DLD1 (cell line): ENCODE results near the gene BTLA.

Source experiments
- in situ Hi-C: cut with HindIII; loops from 2 replicates; pipeline ENCODE4 v1.10.0; 2017; ENCODE audit warnings: low sequenced_read_pairs

BTLA gene, protein sequence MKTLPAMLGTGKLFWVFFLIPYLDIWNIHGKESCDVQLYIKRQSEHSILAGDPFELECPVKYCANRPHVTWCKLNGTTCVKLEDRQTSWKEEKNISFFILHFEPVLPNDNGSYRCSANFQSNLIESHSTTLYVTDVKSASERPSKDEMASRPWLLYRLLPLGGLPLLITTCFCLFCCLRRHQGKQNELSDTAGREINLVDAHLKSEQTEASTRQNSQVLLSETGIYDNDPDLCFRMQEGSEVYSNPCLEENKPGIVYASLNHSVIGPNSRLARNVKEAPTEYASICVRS

DNA sequence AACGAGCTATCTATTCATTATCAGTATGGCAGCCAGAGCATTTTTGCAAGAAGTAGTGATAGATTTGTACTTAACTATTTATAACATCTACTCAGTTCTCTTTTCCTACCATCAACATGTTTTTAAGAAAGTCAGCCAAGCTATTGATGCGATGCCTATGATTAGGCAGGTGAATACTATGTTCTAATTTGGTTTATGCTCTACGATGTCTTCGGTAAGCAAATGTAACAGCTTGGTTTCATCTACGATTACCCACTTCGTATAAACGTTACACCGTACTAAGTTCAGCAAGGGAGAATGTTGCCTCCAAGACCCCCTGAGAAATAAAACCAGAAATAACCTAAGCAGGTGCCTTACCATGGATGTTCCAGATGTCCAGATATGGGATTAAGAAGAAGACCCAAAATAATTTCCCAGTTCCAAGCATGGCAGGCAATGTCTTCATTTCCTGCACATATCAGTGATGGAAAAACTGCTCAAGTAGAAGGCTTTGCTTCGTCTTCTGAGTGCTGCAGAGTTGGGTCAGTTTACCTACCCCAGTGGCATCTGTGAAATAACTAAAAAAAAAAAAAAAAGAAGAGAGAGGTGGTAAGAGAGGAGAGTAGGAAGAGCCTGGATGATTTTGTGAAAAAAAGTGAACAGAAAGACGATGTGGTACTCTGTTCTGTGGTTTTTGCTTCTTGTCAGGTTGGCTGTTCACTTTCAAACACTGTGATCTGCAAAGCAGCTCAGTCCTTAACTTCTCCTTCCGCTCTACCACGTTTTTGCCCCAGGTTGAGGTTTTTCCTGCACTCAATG, at the start of gene BTLA:
BTLA (minus strand) TSS at position 559 of the 798 bp plus-strand sequence; CDS start at position 445, 114 bp downstream.
- in situ Hi-C loops: no loop called here

DNA sequence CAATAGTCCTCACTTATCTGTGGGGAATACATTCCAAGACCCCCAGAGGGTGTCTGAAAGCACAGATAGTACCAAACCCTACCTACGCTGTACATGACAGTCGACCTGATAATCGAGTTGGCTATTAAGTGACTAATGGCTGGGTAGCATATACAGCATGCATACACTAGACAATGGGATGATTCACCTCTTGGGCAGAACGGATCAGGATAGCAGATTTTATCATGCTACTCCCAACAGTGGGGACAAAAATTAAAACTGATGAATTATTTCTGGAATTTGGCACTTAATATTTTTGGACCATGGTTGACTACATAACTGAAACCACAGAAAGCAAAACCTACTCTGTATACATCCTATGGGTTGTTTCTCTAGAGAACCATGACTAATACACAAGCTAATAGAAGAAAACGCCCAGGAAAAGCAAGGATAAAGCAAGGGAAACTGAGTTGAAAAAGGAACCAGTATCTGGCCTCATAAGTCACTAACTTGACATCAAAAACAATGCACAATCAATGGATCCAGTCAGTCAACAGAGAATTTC, 47.0 kb upstream of the BTLA start:
- in situ Hi-C loops: no loop called here

DNA sequence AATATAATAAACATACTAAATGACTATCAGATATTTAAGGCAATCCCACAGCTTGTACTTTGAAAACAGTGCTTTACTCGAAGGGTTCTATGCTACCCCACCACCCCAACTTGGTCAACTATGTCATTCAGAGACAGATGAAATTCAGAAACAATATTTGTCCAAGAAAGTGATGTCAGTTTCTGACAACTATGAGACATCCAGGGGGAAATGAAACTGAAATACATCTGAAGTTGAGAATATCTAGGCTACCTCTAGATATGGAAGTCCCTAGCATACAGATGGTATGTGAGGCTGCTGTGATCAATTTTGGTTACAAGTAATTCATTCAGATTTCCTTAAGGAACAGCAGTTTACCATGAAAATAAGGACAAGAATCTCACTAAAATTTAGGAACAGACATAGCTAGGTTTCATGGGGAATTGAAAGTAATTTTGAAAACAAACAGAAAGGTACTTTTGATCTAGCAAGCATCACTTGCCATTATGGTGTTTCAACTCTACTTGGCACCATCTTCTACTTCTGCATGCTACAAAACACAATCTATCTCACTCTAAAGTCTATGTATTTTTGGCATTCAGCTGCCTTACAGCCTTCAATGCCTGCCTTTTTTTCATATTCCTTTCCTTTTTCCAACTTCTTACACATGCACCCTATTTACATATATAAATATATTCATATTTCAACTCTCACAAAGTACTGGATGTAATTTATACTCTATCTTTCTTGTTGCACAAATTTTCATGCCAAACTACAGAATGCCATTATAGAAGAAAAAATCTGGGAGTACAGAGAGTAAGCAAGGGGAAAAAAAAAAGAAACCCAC, 40.8 kb upstream of the BTLA start:
- in situ Hi-C loops: no loop called here

DNA sequence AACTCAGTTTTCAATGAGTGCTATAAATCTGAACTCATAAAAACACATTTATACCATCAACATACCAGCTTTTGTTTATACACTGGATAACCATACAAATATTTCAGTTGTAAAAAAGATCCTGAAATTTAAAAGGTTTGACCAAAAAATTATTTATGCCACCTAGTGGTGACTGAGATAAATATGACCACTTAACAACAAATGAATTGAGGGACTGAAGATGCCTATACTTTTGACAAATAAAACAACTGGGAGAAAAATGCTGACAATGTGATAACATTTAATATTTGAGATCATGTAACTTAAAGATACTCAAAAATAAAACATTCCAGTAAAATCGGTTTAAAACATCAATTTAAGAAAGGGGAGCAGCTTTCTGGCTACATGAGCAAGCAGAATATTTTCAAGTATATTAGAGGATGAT, 32.1 kb upstream of the BTLA start:
- in situ Hi-C loops: no loop called here

DNA sequence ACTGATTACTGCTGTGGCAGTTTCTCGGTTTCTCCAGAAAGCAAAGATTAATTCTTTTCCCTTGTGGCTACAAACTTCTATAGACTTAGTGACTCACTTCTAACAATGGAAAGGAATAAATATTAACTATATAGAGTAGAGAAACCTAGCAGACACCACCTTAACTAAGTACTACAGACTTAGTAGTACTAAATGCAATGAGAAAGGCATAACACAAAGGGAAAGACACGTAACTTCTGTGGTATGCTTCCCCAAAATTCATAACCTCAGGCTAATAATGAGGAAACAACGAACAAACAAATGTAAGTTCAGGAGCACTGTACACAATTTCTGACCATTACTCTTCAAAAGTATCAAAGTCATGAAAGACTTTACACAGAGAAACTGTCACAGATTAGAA, 31.3 kb upstream of the BTLA start:
- in situ Hi-C loops: no loop called here

DNA sequence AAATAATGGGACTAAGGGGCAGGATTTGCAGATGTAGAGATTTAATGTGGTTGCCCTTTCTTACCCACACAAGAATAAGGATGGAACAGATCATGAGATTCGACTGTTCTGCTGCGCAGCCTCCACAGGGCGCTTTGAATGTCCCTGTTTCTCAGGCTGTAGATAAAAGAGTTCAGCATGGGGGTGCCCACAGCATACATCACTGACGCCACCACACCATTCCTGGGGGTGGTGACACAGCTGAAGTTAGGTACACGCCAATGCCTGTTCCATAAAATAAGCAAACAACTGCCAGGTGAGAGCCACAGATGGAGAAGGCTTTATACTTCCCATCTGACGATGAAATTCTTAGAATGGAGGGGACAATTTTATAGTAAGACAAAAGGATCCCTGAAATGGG, 24.9 kb upstream of the BTLA start:
- in situ Hi-C loops: loop anchor here (25.0 kb wide), 2 partner anchors 212 to 387 kb away; partner anchors contain the start of gene GCSAM

DNA sequence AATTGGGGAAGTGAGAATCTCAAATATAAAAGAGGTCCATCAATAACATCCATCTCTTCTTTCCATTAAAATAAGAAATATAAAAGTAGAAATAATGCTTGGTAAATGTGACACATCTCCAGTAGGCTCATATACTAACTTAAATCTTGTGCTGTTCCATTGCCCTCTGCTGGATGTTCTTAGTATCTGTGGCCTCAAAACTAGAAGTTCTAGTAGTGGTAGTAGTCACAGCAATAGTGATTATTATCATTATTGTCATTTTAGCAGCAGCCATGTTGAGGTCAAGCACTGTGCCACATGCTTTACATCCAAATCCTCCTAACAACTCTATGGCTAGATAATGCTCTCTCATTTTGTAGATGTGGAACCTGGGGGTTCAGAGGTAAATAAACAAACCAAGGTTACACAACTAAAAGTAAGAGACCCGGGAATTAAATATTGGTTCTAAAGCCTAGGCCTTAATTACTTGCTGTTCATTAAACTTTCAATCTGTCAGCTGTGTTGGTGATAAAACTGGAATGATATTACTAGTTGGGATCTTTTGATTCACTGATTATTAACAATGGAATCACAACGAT, 20.2 kb upstream of the BTLA start:
- in situ Hi-C loops: loop anchor here (25.0 kb wide), 2 partner anchors 207 to 382 kb away; partner anchors contain the start of gene GCSAM

DNA sequence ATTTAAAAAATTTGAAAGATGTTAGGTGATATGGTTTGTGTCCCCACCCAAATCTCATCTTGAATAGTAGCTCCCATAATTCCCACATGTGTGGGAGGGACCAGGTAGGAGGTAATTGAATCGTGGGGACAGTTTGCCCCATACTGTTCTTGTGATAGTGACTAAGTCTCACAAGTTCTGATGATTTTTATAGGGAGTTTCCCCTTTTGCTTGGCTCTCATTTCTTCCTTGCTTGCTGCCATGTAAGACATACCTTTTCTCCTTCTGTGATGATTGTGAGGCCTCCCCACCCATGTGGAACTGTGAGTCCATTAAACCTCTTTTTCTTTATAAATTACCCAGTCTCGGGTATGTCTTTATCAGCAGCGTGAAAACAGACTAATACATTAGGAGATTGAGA, 19.7 kb upstream of the BTLA start:
- in situ Hi-C loops: loop anchor here (25.0 kb wide), 2 partner anchors 207 to 382 kb away; partner anchors contain the start of gene GCSAM

DNA sequence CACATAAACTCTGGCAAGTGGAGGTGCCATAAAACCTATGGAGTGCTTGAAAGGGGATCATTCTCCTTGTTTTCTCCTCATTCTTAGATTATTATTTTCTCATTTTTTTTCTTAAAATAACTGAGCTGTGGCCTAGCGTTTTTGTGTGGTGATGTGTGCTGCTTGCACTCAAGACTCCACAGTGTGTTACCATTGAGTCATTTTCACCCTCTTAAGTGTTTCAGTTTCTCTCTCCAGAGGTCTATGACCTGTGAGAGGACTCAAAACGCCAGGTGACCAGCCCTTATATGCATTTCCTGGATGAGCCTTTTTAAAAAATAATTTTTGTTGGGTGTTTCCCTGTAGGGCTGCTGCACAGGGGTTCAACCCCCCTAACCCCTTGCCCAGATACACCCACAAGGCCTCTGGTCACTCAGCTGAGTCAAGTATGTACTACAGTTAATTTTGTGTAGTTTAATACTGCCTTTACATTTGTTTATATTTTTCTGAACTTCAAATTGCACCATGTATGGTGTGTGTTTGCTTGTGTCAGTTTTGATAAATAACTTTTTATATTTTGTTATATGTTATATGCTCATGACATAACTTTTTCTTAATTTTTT, 15.4 kb upstream of the BTLA start:
- in situ Hi-C loops: loop anchor here (25.0 kb wide), 2 partner anchors 202 to 377 kb away; partner anchors contain the start of gene GCSAM

DNA sequence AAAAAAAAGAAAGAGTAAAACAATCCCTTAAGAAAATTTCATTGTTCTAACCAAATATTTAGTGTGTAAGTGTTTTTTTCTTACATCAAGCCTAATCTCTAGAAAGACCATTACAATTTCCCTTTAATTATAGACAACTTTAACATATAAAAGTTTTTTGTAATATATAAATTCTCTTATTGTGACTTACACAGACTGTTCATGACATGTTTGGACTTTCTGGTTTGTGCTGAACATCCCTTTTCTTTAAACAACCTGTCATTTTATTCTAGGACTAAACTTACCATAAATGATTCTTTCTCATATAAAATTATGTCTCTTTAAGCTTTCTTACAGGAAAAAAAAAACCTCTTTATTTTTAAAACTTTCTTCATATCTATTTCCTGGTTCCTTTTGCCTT, 13.0 kb upstream of the BTLA start:
- in situ Hi-C loops: loop anchor here (25.0 kb wide), 2 partner anchors 200 to 375 kb away; partner anchors contain the start of gene GCSAM

DNA sequence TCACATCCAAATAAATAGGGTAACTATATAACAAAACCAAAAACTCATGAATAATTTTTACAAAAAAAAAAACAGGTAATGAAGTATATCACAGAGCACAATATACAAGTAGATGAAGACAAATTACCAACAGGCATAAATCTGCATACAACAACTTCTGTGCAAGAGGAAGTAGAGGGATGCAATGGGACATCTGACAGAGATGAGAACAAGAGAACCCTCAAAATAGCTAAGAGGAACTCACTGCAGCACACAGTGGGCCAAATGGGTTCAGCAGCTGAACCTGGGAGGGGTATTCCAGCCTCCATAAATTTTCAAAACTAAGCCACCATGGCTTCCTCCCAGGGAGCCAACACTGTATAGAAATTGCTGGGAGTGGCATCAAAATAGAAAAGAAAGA, 9.6 kb upstream of the BTLA start:
- in situ Hi-C loops: loop anchor here (25.0 kb wide), 2 partner anchors 197 to 372 kb away; partner anchors contain the start of gene GCSAM

DNA sequence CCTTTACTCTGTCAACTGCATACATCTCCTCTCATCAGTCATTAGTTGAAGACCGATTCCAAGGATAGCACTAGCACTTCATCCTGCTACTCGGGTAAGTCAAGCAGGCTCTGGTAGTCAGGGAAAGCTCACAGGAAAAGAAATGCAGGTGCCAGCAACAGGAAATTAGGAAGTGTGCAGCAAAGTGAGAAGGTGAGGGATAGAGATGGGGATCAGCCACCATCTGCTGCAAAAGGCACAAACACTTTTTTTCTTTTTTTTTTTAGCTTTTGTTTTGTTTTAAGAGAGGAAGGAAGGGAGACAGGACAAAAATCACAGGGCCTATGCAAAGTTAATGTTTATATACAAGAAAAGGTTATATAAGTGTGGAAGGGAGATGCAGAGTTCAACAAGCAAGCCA, 9.0 kb upstream of the BTLA start:
- in situ Hi-C loops: loop anchor here (25.0 kb wide), 2 partner anchors 196 to 371 kb away; partner anchors contain the start of gene GCSAM

DNA sequence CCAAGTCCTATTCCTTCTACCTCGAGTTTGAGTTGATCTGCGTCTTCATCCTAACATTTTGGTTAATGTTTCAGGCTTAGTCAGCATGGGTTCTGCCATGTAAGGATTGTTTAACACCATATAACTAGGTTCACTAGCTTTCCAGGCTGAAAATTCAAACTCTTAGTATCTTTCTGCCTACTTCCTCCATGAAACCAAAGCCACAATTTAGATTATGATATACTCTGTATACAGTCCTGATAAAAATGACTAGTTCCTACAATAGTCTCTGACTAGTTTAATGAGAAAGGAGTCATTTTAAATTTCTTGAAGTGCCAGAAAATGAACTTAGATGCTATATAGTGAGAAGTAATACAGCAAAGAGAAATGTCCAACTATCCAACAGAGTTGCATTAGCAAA, 6.6 kb upstream of the BTLA start:
- in situ Hi-C loops: loop anchor here (25.0 kb wide), 2 partner anchors 194 to 369 kb away; partner anchors contain the start of gene GCSAM

DNA sequence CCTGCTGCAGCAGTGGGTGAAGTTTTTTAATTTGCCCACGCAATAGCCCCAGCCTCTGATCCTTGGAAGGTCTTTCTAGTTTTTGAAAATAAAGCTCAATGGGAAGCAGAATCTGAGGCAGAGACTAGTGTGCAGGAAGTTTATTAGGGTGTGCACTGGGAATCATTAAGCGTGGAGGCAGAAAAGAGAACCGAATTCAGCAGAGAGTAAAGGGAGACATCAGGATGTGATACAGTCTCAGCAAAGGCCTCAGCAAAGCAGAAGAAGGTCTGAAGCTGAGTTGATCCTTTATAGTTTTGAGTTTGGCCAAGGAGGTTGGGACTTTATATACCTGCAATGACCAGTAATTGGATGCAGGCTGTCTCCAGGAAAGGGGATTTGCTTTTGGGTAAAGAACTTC, 4.9 kb upstream of the BTLA start:
- in situ Hi-C loops: loop anchor here (25.0 kb wide), 2 partner anchors 192 to 367 kb away; partner anchors contain the start of gene GCSAM

DNA sequence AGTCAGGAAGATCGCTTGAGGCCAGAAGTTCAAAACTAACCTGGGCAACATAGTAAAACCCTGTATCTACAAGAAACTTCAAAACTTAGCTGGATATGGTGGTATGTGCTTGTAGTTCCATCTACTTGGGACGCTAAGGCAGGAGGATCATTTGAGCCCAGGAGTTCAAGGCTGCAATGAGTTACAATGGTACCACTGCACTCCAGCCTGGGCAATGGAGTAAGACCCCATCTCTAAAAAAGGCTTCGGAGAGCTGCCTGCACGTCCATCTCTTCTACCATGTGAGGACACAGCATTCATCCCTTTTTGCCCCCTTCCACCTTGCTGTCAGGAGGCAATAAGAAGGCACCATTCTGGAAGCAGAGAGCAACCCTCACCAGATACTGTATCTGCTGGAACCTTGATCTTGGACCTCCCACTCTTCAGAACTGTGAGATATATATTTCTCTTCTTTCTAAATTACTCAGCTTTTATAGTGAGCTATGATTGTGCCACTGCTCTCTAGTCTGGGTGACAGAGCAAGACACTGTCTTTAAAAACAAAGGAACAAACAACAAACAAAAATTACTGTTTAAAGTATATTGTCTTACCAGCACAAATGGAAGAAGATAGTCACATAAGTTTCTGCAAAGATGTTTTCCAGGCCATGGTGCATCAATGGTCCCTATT, 4.2 kb upstream of the BTLA start:
- in situ Hi-C loops: loop anchor here (25.0 kb wide), 2 partner anchors 191 to 366 kb away; partner anchors contain the start of gene GCSAM

DNA sequence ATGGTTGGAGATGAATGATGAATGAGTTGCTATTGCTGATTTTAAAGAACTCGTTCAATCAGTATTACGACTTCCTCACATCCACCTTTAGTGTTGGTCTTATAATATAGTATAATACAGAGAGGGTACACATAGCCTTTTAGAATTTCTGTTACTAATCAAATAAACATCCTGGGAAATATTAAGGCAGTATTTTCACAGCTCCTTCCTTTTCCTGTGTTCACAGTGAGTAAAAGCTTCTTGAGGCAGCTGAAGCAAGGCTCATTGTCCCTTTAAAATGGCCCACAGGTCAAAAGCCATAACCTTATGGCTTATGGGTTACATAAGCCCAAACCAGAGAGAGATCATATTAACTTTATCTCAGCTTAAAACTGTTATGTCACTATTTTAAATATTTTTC, 1.3 kb upstream of the BTLA start:
- in situ Hi-C loops: loop anchor here (25.0 kb wide), 2 partner anchors 188 to 363 kb away; partner anchors contain the start of gene GCSAM

DNA sequence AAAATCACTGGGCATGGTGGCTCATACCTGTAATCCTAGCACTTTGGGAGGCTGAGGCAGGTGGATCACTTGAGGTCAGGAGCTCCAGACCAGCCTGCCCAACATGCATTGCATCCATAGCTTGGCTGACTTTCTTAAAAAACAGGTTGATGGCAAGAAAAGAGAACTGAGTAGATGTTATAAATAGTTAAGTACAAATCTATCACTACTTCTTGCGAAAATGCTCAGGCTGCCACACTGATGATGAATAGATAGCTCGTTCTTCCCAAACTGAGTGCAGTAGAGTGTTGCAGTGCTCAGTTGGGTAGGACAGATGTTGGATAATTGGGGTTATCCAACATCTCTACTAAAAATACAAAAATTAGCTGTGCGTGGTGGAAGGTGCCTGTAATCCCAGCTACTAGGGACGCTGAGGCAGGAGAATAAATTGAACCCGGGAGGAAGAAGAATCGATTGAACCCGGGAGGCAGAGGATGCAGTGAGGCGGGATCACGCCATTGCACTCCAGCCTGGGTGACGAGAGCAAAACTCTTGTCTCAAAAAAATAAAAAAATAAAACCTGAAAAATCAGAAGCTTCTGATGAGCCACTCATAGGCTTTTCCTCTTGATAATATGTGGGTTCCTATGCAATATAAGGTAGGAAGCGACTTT, 1.2 kb downstream of the BTLA start:
- in situ Hi-C loops: no loop called here

DNA sequence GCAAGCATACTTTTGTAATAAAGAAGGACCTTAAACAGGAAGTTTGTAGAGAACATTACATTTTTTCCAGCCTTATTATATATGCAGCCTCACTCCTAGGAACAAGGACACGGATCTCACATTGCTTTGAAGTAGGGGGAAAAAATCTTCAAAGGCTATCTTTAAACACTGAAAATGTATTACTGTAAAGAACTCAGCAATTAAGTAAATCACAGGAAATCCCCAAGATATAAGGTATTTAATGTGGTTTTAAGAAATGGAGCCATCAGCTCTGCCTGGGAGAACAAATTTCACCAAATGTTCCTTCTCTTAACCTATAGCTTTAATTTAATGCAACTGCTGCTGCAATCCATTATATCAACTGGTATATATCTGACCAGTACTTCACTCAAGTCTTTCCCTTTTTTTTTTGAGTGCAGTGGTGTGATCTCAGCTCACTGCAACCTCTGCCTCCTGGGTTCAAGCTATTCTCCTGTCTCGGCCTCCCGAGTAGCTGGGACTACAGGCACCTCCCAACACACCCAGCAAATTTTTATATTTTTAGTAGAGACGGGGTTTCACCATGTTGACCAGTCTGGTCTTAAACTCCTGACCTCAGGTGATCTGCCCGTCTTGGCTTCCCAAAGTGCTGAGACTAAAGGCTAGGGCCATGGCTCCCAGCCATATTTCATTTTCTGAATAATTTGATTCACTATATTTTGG, 2.8 kb downstream of the BTLA start:
- in situ Hi-C loops: no loop called here
